GM21529 (cell line): ENCODE data around the gene YTHDC2.
"Not testable (repeated sequence)": the region's sequence is repeated elsewhere in the genome, so short reads cannot be mapped to it uniquely, and the experiment has no call there.

Source experiments
- ATAC-seq: cut with Tn5 transposase; IDR thresholded peaks from one replicate; pipeline ENCODE4 v1.9.1; 2021; ENCODE audit not compliant: unreplicated experiment

The YTHDC2 gene

GRCh38 chr5:113601423-113601822, 87.9 kb downstream of the YTHDC2 start:
- no peak for ATAC-seq

GRCh38 chr5:113603246-113603645, 89.8 kb downstream of the YTHDC2 start:
- not testable (repeated sequence) for ATAC-seq

- peak; percentile 85 for ATAC-seq
Measured at GRCh38 chr5:113606298-113607134, 93.0 kb downstream of the YTHDC2 start.

GRCh38 chr5:113607361-113607760, 93.9 kb downstream of the YTHDC2 start:
- ATAC-seq, result no peak

- no peak for ATAC-seq
Measured at GRCh38 chr5:113608113-113608596, 94.7 kb downstream of the YTHDC2 start.

- peak; percentile 77 for ATAC-seq
Measured at GRCh38 chr5:113612060-113612496, 98.6 kb downstream of the YTHDC2 start.

GRCh38 chr5:113614191-113614590, 100.7 kb downstream of the YTHDC2 start:
- no peak for ATAC-seq

GRCh38 chr5:113615708-113616107, 102.2 kb downstream of the YTHDC2 start:
- no peak for ATAC-seq

GRCh38 chr5:113617191-113617796, 103.8 kb downstream of the YTHDC2 start:
- ATAC-seq, result no peak

- no peak for ATAC-seq
Measured at GRCh38 chr5:113632996-113633395, 119.5 kb downstream of the YTHDC2 start.

GRCh38 chr5:113634957-113635356, 121.5 kb downstream of the YTHDC2 start:
- no peak for ATAC-seq

- ATAC-seq, result no peak
Measured at GRCh38 chr5:113641715-113642114, 128.2 kb downstream of the YTHDC2 start.
